GM12878 (cell line): ENCODE results near the gene HSD17B1.

ENCODE experiments used
- BHLHE40 ChIP-seq, 2 experiments: fragments of 450-650 bp in 1 of 2; IDR thresholded peaks; 2 replicates each; pipeline ENCODE4 v1.6.1; 2011 to 2017; ENCODE audit warnings: low read depth in 2 of 2, borderline replicate concordance in 1 of 2, improper control_type of control experiment in 1 of 2, low read length in 1 of 2, mild to moderate bottlenecking in 1 of 2
- EP300 ChIP-seq, 2 experiments: fragments of 150-350 bp in 1 of 2; IDR thresholded peaks; 2 replicates each; pipeline ENCODE4 v1.6.1; 2011 to 2012; ENCODE audit warnings: low read depth in 2 of 2, low read length in 2 of 2, borderline replicate concordance in 1 of 2, improper control_type of control experiment in 1 of 2, inconsistent platforms in 1 of 2; ENCODE audit not compliant: control insufficient read depth in 1 of 2
- HCFC1 ChIP-seq: fragments of 150-350 bp; IDR thresholded peaks from 2 replicates; pipeline ENCODE4 v1.6.1; 2014; ENCODE audit warnings: low read length
- IRF4 ChIP-seq: IDR thresholded peaks from 2 replicates; pipeline ENCODE4 v1.6.1; 2011; ENCODE audit warnings: low read depth, low read length
- TCF12 ChIP-seq: IDR thresholded peaks from 2 replicates; pipeline ENCODE4 v1.6.1; 2011; ENCODE audit warnings: low read depth, mild to moderate bottlenecking, low read length
- TF ChIP-seq, protein P1 (sequence below), 3 experiments: IDR thresholded peaks in 2 of 3; conservative IDR thresholded peaks in 1 of 3; 2 replicates each; pipeline ENCODE4 v1.5.1; 2011; ENCODE audit warnings: low read depth in 3 of 3, low read length in 3 of 3, mild to moderate bottlenecking in 3 of 3, control low read depth in 2 of 3, moderate library complexity in 2 of 3, inconsistent platforms in 1 of 3, mixed read lengths in 1 of 3; ENCODE audit not compliant: control insufficient read depth in 2 of 3, insufficient read depth in 1 of 3; ENCODE audit errors: extremely low read depth in 1 of 3

DNA sequence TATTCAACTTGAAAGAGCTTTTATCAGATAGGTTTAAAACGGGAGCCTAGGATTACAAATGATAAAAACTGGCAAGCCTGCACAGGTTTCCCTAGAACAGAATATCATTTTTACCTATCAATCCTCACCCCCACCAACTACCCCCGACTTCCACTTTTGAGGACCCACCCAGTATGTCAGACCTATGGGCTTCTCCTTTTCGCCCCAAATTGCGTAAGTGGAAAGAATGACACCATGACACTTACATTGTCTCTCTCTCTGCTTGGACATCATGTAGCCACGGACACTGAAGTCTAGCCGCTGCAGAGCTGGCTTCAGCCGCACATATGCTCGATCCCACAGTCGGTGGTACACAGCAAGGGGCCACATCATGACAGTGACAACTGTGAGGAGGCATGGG lies 32.2 kb downstream of the HSD17B1 start:
- TF ChIP-seq EP300 (IDR thresholded peaks at IDR 0.05; ENCODE audit: borderline replicate concordance in 1 of 2, control insufficient read depth in 1 of 2, low read depth in 2 of 2, low read length in 2 of 2), result no peak
- TF ChIP-seq TCF12, result no peak
- TF ChIP-seq, protein P1, sequence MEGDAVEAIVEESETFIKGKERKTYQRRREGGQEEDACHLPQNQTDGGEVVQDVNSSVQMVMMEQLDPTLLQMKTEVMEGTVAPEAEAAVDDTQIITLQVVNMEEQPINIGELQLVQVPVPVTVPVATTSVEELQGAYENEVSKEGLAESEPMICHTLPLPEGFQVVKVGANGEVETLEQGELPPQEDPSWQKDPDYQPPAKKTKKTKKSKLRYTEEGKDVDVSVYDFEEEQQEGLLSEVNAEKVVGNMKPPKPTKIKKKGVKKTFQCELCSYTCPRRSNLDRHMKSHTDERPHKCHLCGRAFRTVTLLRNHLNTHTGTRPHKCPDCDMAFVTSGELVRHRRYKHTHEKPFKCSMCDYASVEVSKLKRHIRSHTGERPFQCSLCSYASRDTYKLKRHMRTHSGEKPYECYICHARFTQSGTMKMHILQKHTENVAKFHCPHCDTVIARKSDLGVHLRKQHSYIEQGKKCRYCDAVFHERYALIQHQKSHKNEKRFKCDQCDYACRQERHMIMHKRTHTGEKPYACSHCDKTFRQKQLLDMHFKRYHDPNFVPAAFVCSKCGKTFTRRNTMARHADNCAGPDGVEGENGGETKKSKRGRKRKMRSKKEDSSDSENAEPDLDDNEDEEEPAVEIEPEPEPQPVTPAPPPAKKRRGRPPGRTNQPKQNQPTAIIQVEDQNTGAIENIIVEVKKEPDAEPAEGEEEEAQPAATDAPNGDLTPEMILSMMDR (IDR thresholded peaks at IDR 0.05 in 2 of 3, conservative IDR thresholded peaks at IDR 0.05 in 1 of 3; ENCODE audit: control insufficient read depth in 2 of 3, extremely low read depth in 1 of 3, insufficient read depth in 1 of 3, low read depth in 3 of 3, low read length in 3 of 3), result no peak
- TF ChIP-seq HCFC1, result no peak
- TF ChIP-seq BHLHE40 (IDR thresholded peaks at IDR 0.05; ENCODE audit: borderline replicate concordance in 1 of 2, low read depth in 2 of 2, low read length in 1 of 2), result no peak
- no peak for TF ChIP-seq IRF4
